A549 (cell line): ENCODE data around the gene ICE2.

Experiments
- BHLHE40 ChIP-seq: IDR thresholded peaks from 2 replicates; pipeline ENCODE4 v1.6.1; 2012; ENCODE audit warnings: low read depth, low read length, inconsistent platforms
- CTCF ChIP-seq: fragments of >200 bp; sonication (Bioruptor Twin); formaldehyde crosslinking; IDR thresholded peaks from 3 replicates; pipeline ENCODE4 v1.5.1; 2016
- EHMT2 ChIP-seq: fragments of 200-600 bp; sonication (generic); IDR thresholded peaks from 2 replicates; pipeline ENCODE4 v1.6.1; 2016; ENCODE audit warnings: antibody characterized with exemption, low read depth, mild to moderate bottlenecking, moderate library complexity
- ELK1 ChIP-seq: fragments of 150-350 bp; IDR thresholded peaks from 2 replicates; pipeline ENCODE4 v1.6.1; 2014; ENCODE audit warnings: low read depth, mild to moderate bottlenecking, low read length
- EP300 ChIP-seq, 2 experiments: fragments of >200 bp; sonication (Bioruptor Twin); formaldehyde crosslinking; IDR thresholded peaks; 2 replicates in 1 of 2; 3 replicates in 1 of 2; pipeline ENCODE4 v1.6.1; 2016 to 2017
- MAX ChIP-seq: IDR thresholded peaks from 2 replicates; pipeline ENCODE4 v1.6.1; 2012
- NFE2L2 ChIP-seq: fragments of 150-350 bp; conservative IDR thresholded peaks from 2 replicates; pipeline ENCODE4 v1.6.1; 2014; ENCODE audit warnings: low read length

GRCh38 chr15:60419753-60420152 is 59.2 kb downstream of the ICE2 start:
- TF ChIP-seq CTCF (no peak), BHLHE40 (no peak), EP300 (IDR thresholded peaks at IDR 0.05) (no peak), EHMT2 (no peak), NFE2L2 (no peak), MAX (no peak), ELK1 (no peak)
